SK-N-SH (cell line): ENCODE measurements around the gene ARHGEF11. TPM values are rescaled to one million over a fixed set of nuclear protein-coding genes. Genes with fewer than 3 reads are reported as not detected.

ENCODE experiments used
- CTCF ChIA-PET: fragments of 300-600, 350-600 bp; formaldehyde crosslinking; extraction: SDS; loops from one replicate; lab custom pipeline; 2021; lab: Yijun Ruan, JAX
- POLR2A ChIA-PET: fragments of 350-600 bp; sonication (Branson Sonifier 250); formaldehyde crosslinking; extraction: SDS; loops from one replicate; lab custom pipeline; 2020; ENCODE audit warnings: antibody characterized with exemption, inconsistent platforms; lab: Yijun Ruan, JAX
- DNase-seq: peaks from one replicate; pipeline ENCODE4 v3.0.0; 2012
- H2AFZ ChIP-seq: fragments of 200-600 bp; sonication (generic); 2 replicates; pipeline ENCODE4 v1.8.1; 2016; ENCODE audit warnings: antibody characterized with exemption, mild to moderate bottlenecking, low read depth
- H3F3A ChIP-seq: fragments of 200-600 bp; sonication (generic); replicated peaks from 2 replicates; pipeline ENCODE3; 2016; ENCODE audit warnings: antibody characterized with exemption, mild to moderate bottlenecking; ENCODE audit not compliant: insufficient read depth
- H3K27ac ChIP-seq, 2 experiments: fragments of 200-500 bp in 1 of 2; fragments of 200-600 bp in 1 of 2; sonication (Bioruptor generic) in 1 of 2; sonication (generic), shearing (Covaris generic) in 1 of 2; 2 replicates each; pipeline versions ENCODE4 v1.5.1 to v1.6.1; 2014 to 2016; ENCODE audit warnings: low read depth in 2 of 2, inconsistent platforms in 1 of 2, low read length in 1 of 2, mild to moderate bottlenecking in 1 of 2, mixed read lengths in 1 of 2
- H3K27me3 ChIP-seq: fragments of 200-600 bp; sonication (generic), shearing (Covaris generic); 2 replicates; pipeline ENCODE4 v1.6.1; 2016; ENCODE audit warnings: mixed run types; ENCODE audit not compliant: insufficient read depth
- H3K36me3 ChIP-seq, 2 experiments: fragments of 200-500 bp in 1 of 2; fragments of 200-600 bp in 1 of 2; sonication (Bioruptor generic) in 1 of 2; sonication (generic) in 1 of 2; replicated peaks in 1 of 2; 2 replicates each; pipeline versions ENCODE3 to v1.5.1; 2014 to 2016; ENCODE audit warnings: low read length in 1 of 2, mild to moderate bottlenecking in 1 of 2; ENCODE audit not compliant: insufficient read depth in 2 of 2, control insufficient read depth in 1 of 2
- H3K4me1 ChIP-seq, 2 experiments: fragments of 200-500 bp in 1 of 2; fragments of 200-600 bp in 1 of 2; sonication (Bioruptor generic) in 1 of 2; sonication (generic), shearing (Covaris generic) in 1 of 2; 2 replicates each; pipeline versions ENCODE4 v1.5.1 to v1.6.1; 2014 to 2016; ENCODE audit warnings: low read depth in 1 of 2, low read length in 1 of 2, mixed run types in 1 of 2; ENCODE audit not compliant: insufficient read depth in 2 of 2, control insufficient read depth in 1 of 2
- H3K4me2 ChIP-seq: fragments of 200-600 bp; sonication (generic), shearing (Covaris generic); 2 replicates; pipeline ENCODE4 v1.6.1; 2017; ENCODE audit warnings: mixed run types
- H3K4me3 ChIP-seq, 2 experiments: fragments of 200-500 bp in 1 of 2; fragments of 200-600 bp in 1 of 2; sonication (Bioruptor generic) in 1 of 2; sonication (generic), shearing (Covaris generic) in 1 of 2; 2 replicates each; pipeline versions ENCODE4 v1.5.1 to v1.8.1; 2014 to 2016; ENCODE audit warnings: low read depth in 2 of 2, inconsistent platforms in 1 of 2, low read length in 1 of 2, mild to moderate bottlenecking in 1 of 2, mixed read lengths in 1 of 2, moderate library complexity in 1 of 2
- H3K79me2 ChIP-seq: fragments of 200-600 bp; sonication (generic); 2 replicates; pipeline ENCODE4 v1.8.1; 2017; ENCODE audit warnings: mild to moderate bottlenecking; ENCODE audit not compliant: insufficient read depth
- H3K9ac ChIP-seq: fragments of 200-600 bp; sonication (generic); 2 replicates; pipeline ENCODE4 v1.6.1; 2017; ENCODE audit warnings: mixed run types
- H3K9me2 ChIP-seq: fragments of 200-600 bp; sonication (generic); 2 replicates; pipeline ENCODE4 v1.6.1; 2017; ENCODE audit warnings: mixed run types
- H3K9me3 ChIP-seq: fragments of 200-600 bp; sonication (generic); 2 replicates; pipeline ENCODE4 v1.6.1; 2017; ENCODE audit warnings: mixed run types, mild to moderate bottlenecking, moderate library complexity
- H4K20me1 ChIP-seq: fragments of 200-600 bp; sonication (generic); 2 replicates; pipeline ENCODE4 v1.6.1; 2017; ENCODE audit warnings: mild to moderate bottlenecking, mixed run types; ENCODE audit not compliant: insufficient read depth
- FOXM1 ChIP-seq: IDR thresholded peaks from 2 replicates; pipeline ENCODE4 v1.4.0; 2012; ENCODE audit warnings: low read depth, mild to moderate bottlenecking
- GABPA ChIP-seq: IDR thresholded peaks from 2 replicates; pipeline ENCODE4 v1.4.0; 2012; ENCODE audit warnings: low read depth, mild to moderate bottlenecking
- GATA2 ChIP-seq: sonication (generic); formaldehyde crosslinking; IDR thresholded peaks from 2 replicates; pipeline ENCODE4 v1.5.0; 2020; ENCODE audit warnings: mild to moderate bottlenecking, missing genetic modification reagents
- JUND ChIP-seq: IDR thresholded peaks from 2 replicates; pipeline ENCODE4 v1.4.0; 2012
- MEF2A ChIP-seq: IDR thresholded peaks from 2 replicates; pipeline ENCODE4 v1.4.0; 2012; ENCODE audit warnings: low read depth, borderline replicate concordance
- MXI1 ChIP-seq: IDR thresholded peaks from 2 replicates; pipeline ENCODE4 v1.6.1; 2012; ENCODE audit warnings: mild to moderate bottlenecking, low read depth, low read length, improper control_type of control experiment
- RFX5 ChIP-seq: IDR thresholded peaks from 2 replicates; pipeline ENCODE4 v1.6.1; 2012; ENCODE audit warnings: mild to moderate bottlenecking, improper control_type of control experiment, low read length
- SIN3A ChIP-seq: IDR thresholded peaks from 2 replicates; pipeline ENCODE4 v1.6.1; 2012; ENCODE audit warnings: low read depth, mild to moderate bottlenecking, low read length, moderate library complexity, borderline replicate concordance
- SMC3 ChIP-seq: IDR thresholded peaks from 2 replicates; pipeline ENCODE4 v1.6.1; 2012; ENCODE audit warnings: low read depth, low read length, improper control_type of control experiment
- TCF12 ChIP-seq: IDR thresholded peaks from 2 replicates; pipeline ENCODE4 v1.4.0; 2012
- TEAD4 ChIP-seq: IDR thresholded peaks from 2 replicates; pipeline ENCODE4 v1.4.0; 2012; ENCODE audit warnings: mild to moderate bottlenecking, borderline replicate concordance; ENCODE audit not compliant: insufficient read depth
- USF1 ChIP-seq: IDR thresholded peaks from 2 replicates; pipeline ENCODE4 v1.4.0; 2012; ENCODE audit warnings: low read depth, borderline replicate concordance
- YY1 ChIP-seq: IDR thresholded peaks from 2 replicates; pipeline ENCODE4 v1.4.0; 2012; ENCODE audit warnings: low read depth, mild to moderate bottlenecking
- ZBTB33 ChIP-seq: IDR thresholded peaks from 2 replicates; pipeline ENCODE4 v1.4.0; 2012; ENCODE audit warnings: low read depth, borderline replicate concordance
- WGBS: methylation state at CpG from one replicate; pipeline ENCODE4 v1.1.6; 2017; ENCODE audit warnings: low lambda C conversion rate; 5-methylcytosine and 5-hydroxymethylcytosine counted together
- polyA plus RNA-seq, 3 experiments: library from polyadenylated mRNA; depleted of rRNA; stranded (reverse); fragments of >200 nt; gene quantifications; 2 replicates each; pipeline ENCODE4 v1.2.3, GENCODE V29; 2012
- TF ChIP-seq, protein P1 (sequence below): IDR thresholded peaks from 2 replicates; pipeline ENCODE4 v1.4.0; 2012; ENCODE audit warnings: low read depth
- TF ChIP-seq, protein P2 (sequence below): fragments of 200-600 bp; sonication (generic); IDR thresholded peaks from 2 replicates; pipeline ENCODE4 v1.6.1; 2017; ENCODE audit warnings: antibody characterized with exemption, mild to moderate bottlenecking, moderate library complexity
- TF ChIP-seq, protein P3 (sequence below): fragments of 150-350 bp; IDR thresholded peaks from 2 replicates; pipeline ENCODE4 v1.6.1; 2017; ENCODE audit warnings: antibody characterized with exemption, low read length, low read depth, borderline replicate concordance
- TF ChIP-seq, protein P4 (sequence below): fragments of 150-350 bp; IDR thresholded peaks from 2 replicates; pipeline ENCODE4 v1.6.1; 2016; ENCODE audit warnings: mild to moderate bottlenecking, low read depth, low read length

ARHGEF11 gene
- polyA plus RNA-seq, 1 of the 3 experiments (the other 2 are of a cell fraction): 19.0 TPM

- peaks cover 51% of the 10 kb centered on the region for H4K20me1 ChIP-seq
- 69% methylated on average over 5 of the region's 5 CpGs for WGBS
Measured at GRCh38 chr1:157007306-157007705, 38.2 kb downstream of the ARHGEF11 start.

DNA sequence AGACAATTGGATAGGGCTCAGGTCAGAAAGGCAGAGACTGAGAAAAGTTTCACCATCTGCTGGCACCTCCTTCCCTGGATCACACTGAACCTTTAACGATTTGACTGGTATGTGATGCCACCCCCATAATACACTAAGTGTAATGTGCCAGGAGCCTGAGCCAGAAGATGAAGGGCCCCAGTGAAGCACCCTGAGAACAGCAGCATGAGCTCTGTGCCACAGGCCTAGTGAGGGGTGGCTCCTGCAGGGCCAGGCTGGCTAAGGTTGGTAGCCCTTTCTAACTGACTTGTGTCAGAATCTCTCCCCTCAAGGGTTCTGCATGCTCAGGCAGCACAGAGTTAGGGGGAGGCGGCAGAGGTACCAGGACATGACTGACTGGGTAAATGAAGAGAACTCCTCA is 38.9 kb downstream of the ARHGEF11 start:
- WGBS: 100% methylated on average over 2 of the region's 2 CpGs
- no peak overlapping the region for H3K9ac ChIP-seq
- no peak overlapping the region for H3K27ac ChIP-seq
- no peaks in the 10 kb centered on the region for H3F3A ChIP-seq
- no peaks in the 10 kb centered on the region for H3K27me3 ChIP-seq
- H3K9me3 ChIP-seq: no peaks in the 10 kb centered on the region
- no peak overlapping the region for H3K4me2 ChIP-seq
- H3K9me2 ChIP-seq: no peaks in the 10 kb centered on the region
- POLR2A ChIA-PET: no interaction called here
- peaks cover 6 to 28% of the 10 kb centered on the region in 2 experiments; a peak in 3 of 4 replicates for H3K4me1 ChIP-seq
- H2AFZ ChIP-seq: no peak overlapping the region
- H3K36me3 ChIP-seq: no peaks in the 10 kb centered on the region
- CTCF ChIA-PET: no interaction called here
- H4K20me1 ChIP-seq: peaks cover 56% of the 10 kb centered on the region
- H3K79me2 ChIP-seq: peaks cover 60% of the 10 kb centered on the region
- no peak for DNase-seq
- no peak overlapping the region for H3K4me3 ChIP-seq
- TF ChIP-seq GATA2 (CRISPR knock-in tag): no peak
- TF ChIP-seq, protein P1, sequence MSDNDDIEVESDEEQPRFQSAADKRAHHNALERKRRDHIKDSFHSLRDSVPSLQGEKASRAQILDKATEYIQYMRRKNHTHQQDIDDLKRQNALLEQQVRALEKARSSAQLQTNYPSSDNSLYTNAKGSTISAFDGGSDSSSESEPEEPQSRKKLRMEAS: no peak
- no peak for TF ChIP-seq MEF2A
- TF ChIP-seq TEAD4: no peak
- TF ChIP-seq YY1: no peak
- no peak for TF ChIP-seq TCF12
- no peak for TF ChIP-seq USF1
- TF ChIP-seq MXI1: no peak
- no peak for TF ChIP-seq ZBTB33
- TF ChIP-seq, protein P2, sequence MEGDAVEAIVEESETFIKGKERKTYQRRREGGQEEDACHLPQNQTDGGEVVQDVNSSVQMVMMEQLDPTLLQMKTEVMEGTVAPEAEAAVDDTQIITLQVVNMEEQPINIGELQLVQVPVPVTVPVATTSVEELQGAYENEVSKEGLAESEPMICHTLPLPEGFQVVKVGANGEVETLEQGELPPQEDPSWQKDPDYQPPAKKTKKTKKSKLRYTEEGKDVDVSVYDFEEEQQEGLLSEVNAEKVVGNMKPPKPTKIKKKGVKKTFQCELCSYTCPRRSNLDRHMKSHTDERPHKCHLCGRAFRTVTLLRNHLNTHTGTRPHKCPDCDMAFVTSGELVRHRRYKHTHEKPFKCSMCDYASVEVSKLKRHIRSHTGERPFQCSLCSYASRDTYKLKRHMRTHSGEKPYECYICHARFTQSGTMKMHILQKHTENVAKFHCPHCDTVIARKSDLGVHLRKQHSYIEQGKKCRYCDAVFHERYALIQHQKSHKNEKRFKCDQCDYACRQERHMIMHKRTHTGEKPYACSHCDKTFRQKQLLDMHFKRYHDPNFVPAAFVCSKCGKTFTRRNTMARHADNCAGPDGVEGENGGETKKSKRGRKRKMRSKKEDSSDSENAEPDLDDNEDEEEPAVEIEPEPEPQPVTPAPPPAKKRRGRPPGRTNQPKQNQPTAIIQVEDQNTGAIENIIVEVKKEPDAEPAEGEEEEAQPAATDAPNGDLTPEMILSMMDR: no peak
- no peak for TF ChIP-seq FOXM1
- TF ChIP-seq JUND: no peak

More at GRCh38 chr1:157007306-157007705, 38.2 kb downstream of the ARHGEF11 start:
- H3F3A ChIP-seq: no peaks in the 10 kb centered on the region
- H3K9me3 ChIP-seq: no peaks in the 10 kb centered on the region
- no peaks in the 10 kb centered on the region for H3K27me3 ChIP-seq
- POLR2A ChIA-PET: no interaction called here
- no peaks in the 10 kb centered on the region for H3K9me2 ChIP-seq
- H2AFZ ChIP-seq: no peak overlapping the region
- TF ChIP-seq, protein P3, sequence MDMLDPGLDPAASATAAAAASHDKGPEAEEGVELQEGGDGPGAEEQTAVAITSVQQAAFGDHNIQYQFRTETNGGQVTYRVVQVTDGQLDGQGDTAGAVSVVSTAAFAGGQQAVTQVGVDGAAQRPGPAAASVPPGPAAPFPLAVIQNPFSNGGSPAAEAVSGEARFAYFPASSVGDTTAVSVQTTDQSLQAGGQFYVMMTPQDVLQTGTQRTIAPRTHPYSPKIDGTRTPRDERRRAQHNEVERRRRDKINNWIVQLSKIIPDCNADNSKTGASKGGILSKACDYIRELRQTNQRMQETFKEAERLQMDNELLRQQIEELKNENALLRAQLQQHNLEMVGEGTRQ: no peak
- TF ChIP-seq RFX5 (no peak), SMC3 (no peak), USF1 (no peak), GABPA (no peak), MXI1 (no peak), TCF12 (no peak), SIN3A (no peak)
- TF ChIP-seq, protein P4, sequence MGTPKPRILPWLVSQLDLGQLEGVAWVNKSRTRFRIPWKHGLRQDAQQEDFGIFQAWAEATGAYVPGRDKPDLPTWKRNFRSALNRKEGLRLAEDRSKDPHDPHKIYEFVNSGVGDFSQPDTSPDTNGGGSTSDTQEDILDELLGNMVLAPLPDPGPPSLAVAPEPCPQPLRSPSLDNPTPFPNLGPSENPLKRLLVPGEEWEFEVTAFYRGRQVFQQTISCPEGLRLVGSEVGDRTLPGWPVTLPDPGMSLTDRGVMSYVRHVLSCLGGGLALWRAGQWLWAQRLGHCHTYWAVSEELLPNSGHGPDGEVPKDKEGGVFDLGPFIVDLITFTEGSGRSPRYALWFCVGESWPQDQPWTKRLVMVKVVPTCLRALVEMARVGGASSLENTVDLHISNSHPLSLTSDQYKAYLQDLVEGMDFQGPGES: no peak
- no peak overlapping the region for H3K4me3 ChIP-seq
- no peaks in the 10 kb centered on the region for H3K36me3 ChIP-seq
- H3K79me2 ChIP-seq: peaks cover 64% of the 10 kb centered on the region
- H3K27ac ChIP-seq: no peak overlapping the region
- H3K9ac ChIP-seq: no peak overlapping the region
- no peak overlapping the region for H3K4me2 ChIP-seq
- DNase-seq: no peak
- peaks cover 6 to 28% of the 10 kb centered on the region in 2 experiments; a peak in 3 of 4 replicates for H3K4me1 ChIP-seq
- CTCF ChIA-PET: interaction anchor here (1.2 kb wide), 1 partner anchor 18 kb away, joined by 3 read pairs; no protein-coding TSS in a partner anchor
